ENCODE results near the gene RETREG2.

GRCh38 chr2:219213026-219213415 lies 34.9 kb downstream of the RETREG2 start:
- TF ChIP-seq ZNF274 (IDR thresholded peaks at IDR 0.05; ENCODE audit: low read depth, low read length) (no peak), YY1 (IDR thresholded peaks at IDR 0.05; ENCODE audit: insufficient read depth, insufficient read length) (no peak), SUZ12 (IDR thresholded peaks at IDR 0.05; ENCODE audit: extremely low read depth, insufficient read depth, insufficient read length) (no peak)

Data from NT2/D1 (cell line).